ENCODE measurements around the gene ITGB5. TPM values are rescaled to one million over a fixed set of nuclear protein-coding genes. Genes with fewer than 3 reads are reported as not detected.
A peak's percentile ranks its signal among the peaks of the same experiment; 100 is the strongest.

ITGB5 gene
- total RNA-seq, 4 donors from 2014 or later = 114 to 217 (median 193) TPM

DNA sequence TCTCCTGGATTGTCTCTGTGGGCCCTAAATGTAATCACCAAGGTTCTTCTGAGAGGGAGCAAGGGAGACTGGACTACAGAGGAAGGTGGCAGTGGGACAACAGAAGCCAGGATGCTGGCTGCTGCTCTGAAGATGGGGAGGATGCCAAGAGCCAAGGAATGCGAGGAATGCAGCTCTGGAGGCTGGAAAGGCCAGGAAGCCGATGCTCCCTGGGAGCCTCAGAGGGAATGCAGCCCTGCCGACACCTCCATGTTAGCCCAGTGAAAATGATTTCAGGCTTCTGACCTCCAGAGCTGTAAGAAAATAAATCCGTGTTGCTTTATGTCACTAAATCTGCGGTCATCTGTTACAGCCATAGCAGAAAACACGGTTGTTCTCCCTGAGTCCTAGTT is 112.8 kb downstream of the ITGB5 start:
- no peaks in the 10 kb centered on the region for H3K27me3 ChIP-seq
- H3K4me1 ChIP-seq = peaks cover 0 to 79% (median 38%) of the 10 kb centered on the region in 4 donors
- no peaks in the 10 kb centered on the region for H3K9me3 ChIP-seq
- H3K4me3 ChIP-seq = no peak overlapping the region
- TF ChIP-seq EP300 (IDR thresholded peaks at IDR 0.05) (no peak), POLR2A (IDR thresholded peaks at IDR 0.05) (no peak)
- TF ChIP-seq, protein P1, sequence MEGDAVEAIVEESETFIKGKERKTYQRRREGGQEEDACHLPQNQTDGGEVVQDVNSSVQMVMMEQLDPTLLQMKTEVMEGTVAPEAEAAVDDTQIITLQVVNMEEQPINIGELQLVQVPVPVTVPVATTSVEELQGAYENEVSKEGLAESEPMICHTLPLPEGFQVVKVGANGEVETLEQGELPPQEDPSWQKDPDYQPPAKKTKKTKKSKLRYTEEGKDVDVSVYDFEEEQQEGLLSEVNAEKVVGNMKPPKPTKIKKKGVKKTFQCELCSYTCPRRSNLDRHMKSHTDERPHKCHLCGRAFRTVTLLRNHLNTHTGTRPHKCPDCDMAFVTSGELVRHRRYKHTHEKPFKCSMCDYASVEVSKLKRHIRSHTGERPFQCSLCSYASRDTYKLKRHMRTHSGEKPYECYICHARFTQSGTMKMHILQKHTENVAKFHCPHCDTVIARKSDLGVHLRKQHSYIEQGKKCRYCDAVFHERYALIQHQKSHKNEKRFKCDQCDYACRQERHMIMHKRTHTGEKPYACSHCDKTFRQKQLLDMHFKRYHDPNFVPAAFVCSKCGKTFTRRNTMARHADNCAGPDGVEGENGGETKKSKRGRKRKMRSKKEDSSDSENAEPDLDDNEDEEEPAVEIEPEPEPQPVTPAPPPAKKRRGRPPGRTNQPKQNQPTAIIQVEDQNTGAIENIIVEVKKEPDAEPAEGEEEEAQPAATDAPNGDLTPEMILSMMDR (IDR thresholded peaks at IDR 0.05) = no peak
- WGBS, 2 donors = 26 to 33% methylated on average over 6 of the region's 6 CpGs
- H3K27ac ChIP-seq = peak overlapping the region; percentile 17 to 74 (median 32)
- no peak for DNase-seq (ENCODE audit: low spot score in 2 of 2)
- peaks cover 0 to 10% (median 0%) of the 10 kb centered on the region in 3 donors for H3K36me3 ChIP-seq

DNA sequence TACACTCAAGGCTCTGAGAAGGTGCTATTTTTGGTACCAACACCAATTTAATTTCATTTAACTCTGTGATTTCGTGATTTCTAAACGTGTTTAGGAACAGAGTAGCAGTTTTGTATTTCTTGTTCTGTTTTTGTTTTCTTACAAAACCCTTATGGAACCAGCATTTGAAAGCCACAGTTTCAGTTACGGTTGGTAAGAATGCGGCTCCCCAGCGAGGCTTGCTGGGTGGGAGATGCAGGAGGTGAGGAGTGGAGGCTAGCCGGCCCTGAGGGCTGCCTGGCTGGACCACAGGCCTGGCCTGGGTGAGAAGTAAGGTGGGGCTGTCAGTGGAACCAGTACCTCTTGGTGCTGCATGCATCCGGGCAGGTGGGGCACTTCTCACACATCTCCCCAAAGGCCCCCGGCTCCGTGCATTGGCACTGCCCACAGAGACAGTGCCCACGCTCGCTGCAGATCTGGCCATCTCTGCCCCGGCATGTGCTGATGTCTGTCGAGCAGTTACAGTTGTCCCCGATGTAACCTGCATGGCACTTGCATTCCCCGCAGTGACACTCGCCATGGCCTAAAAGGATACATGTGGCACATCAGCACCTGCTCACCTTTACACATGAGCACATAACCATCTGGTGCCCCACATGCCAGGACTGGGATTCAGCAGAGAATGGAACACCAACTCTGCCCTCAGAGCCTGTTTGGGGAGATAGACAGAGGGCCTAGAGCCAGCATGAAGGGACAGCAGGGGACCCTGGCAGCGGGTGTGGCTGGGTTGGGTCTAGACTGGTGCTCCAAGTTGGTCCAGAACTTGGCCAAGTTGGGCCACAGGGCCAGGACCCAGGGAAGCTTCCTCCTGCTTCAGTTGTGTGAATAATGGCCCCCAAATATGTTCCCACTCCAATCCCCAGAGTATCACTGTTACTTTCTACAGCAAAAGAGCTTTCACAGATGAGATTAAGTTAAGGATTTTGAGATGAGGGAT is 113.5 kb downstream of the ITGB5 start:
- TF ChIP-seq, protein P1 (IDR thresholded peaks at IDR 0.05) = no peak
- TF ChIP-seq EP300 (IDR thresholded peaks at IDR 0.05) (no peak), POLR2A (IDR thresholded peaks at IDR 0.05) (no peak)
- DNase-seq (ENCODE audit: low spot score in 2 of 2) = no peak
- Histone ChIP-seq H3K36me3 (peaks cover 0 to 17% (median 0%) of the 10 kb centered on the region in 3 donors), H3K4me3 (no peak overlapping the region), H3K27me3 (no peaks in the 10 kb centered on the region), H3K9me3 (no peaks in the 10 kb centered on the region), H3K4me1 (peaks cover 0 to 74% (median 35%) of the 10 kb centered on the region in 4 donors), H3K27ac (peak overlapping the region in 3 of 4 donors; percentile 19 to 74 (median 44))
- WGBS, 2 donors = 89 to 94% methylated on average over 17 of the region's 17 CpGs

DNA sequence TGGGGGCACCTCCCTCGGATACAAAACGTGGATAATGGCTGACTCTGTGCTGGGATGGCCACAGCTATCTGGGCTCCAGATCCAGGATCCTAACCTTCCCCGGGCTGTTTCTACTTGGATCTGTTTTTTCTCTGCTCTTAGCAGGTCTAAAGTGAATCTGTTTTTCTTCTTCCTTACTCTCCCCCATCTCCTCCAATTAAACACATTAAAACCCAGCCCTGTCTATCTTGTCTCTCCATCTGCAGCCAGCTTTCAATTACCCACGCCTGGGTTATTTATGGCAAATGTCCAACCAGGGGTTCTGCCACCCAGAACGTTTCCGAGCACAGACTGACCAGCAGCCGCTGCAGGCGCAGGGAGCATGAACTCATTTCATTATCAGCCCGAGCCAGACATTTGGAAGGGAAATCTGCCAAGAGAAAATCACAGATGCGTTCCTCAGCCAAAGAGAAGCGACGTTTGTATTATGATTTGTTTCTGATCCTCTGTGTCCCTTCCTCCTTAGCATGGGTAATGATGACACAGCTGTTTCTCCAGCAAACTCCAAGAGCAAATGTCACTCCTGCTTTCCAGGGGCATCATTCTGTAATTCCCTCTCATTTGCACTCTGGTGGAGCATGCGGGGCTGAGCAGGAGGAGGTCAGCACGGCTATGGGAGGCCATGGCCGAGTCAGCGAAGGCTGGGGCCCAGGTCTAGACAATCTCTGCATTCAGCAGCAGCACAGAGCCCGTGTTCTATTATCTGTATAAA is 114.9 kb downstream of the ITGB5 start:
- H3K4me3 ChIP-seq = no peak overlapping the region
- peaks cover 0 to 27% (median 0%) of the 10 kb centered on the region in 3 donors for H3K36me3 ChIP-seq
- 4 to 13% methylated on average over 17 of the region's 17 CpGs for WGBS, 2 donors
- DNase-seq (ENCODE audit: low spot score in 2 of 2) = peak in 1 of 2 donors; percentile 39
- H3K27ac ChIP-seq = peak overlapping the region in 2 of 4 donors; percentile 10 to 44
- H3K9me3 ChIP-seq = no peaks in the 10 kb centered on the region
- peaks cover 0 to 68% (median 35%) of the 10 kb centered on the region in 4 donors for H3K4me1 ChIP-seq
- H3K27me3 ChIP-seq = no peaks in the 10 kb centered on the region
- TF ChIP-seq, protein P1 (IDR thresholded peaks at IDR 0.05) = no peak
- peak in 1 of 2 donors; percentile 69 for TF ChIP-seq EP300 (IDR thresholded peaks at IDR 0.05)
- no peak for TF ChIP-seq POLR2A (IDR thresholded peaks at IDR 0.05)

DNA sequence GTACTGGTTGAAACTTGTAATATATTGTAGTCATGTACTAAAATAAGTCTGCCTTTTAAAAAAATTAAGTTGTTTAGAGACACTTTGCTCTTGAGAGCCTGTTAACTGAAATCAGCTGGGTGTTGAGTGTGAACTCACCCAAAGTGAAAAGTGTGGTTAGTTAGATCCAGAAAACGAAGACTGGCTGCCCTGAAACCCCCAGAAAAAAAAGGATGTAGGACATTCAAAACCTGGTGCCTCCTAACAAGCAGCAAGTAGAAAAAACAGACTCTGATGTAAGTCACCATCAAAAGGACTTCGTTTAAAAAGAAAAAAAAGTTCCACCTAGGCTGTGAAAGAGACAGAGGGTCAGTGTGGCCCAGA is 116.1 kb downstream of the ITGB5 start:
- H3K4me3 ChIP-seq = no peak overlapping the region
- H3K4me1 ChIP-seq = peaks cover 0 to 64% (median 35%) of the 10 kb centered on the region in 4 donors
- H3K9me3 ChIP-seq = no peaks in the 10 kb centered on the region
- no peak for DNase-seq (ENCODE audit: low spot score in 2 of 2)
- peaks cover 0 to 35% (median 0%) of the 10 kb centered on the region in 3 donors for H3K36me3 ChIP-seq
- H3K27ac ChIP-seq = peak overlapping the region in 2 of 4 donors; percentile 44 to 61
- WGBS, 2 donors = 75 to 78% methylated on average over 2 of the region's 2 CpGs
- TF ChIP-seq, protein P1 (IDR thresholded peaks at IDR 0.05) = no peak
- TF ChIP-seq POLR2A (IDR thresholded peaks at IDR 0.05) (no peak), EP300 (IDR thresholded peaks at IDR 0.05) (no peak)
- H3K27me3 ChIP-seq = no peaks in the 10 kb centered on the region
